HFF-Myc (cell line): ENCODE data around the gene DCTN5.

Experiments used
- DNase-seq: peaks from one replicate; pipeline ENCODE4 v3.0.0-alpha.2; 2011; ENCODE audit warnings: low read depth; ENCODE audit errors: extremely low read depth
- H3K4me3 ChIP-seq: replicated peaks from 2 replicates; pipeline ENCODE4 v1.5.1; 2011; ENCODE audit warnings: low read depth, mild to moderate bottlenecking, control low read depth, low read length
- CTCF ChIP-seq: IDR thresholded peaks from 2 replicates; pipeline ENCODE4 v1.5.1; 2012; ENCODE audit warnings: mild to moderate bottlenecking, low read depth, low read length, control low read depth; ENCODE audit errors: missing control alignments

Gene DCTN5

GRCh38 chr16:23694265-23694643, 53.0 kb downstream of the DCTN5 start:
- TF ChIP-seq CTCF = no peak
- no peak for DNase-seq
- no peak overlapping the region for H3K4me3 ChIP-seq

GRCh38 chr16:23694644-23695373, 53.5 kb downstream of the DCTN5 start:
- DNase-seq = no peak
- TF ChIP-seq CTCF = no peak
- H3K4me3 ChIP-seq = no peak overlapping the region

GRCh38 chr16:23695756-23696155, 54.5 kb downstream of the DCTN5 start:
- no peak for DNase-seq
- TF ChIP-seq CTCF = no peak
- H3K4me3 ChIP-seq = no peak overlapping the region

- DNase-seq = no peak
- TF ChIP-seq CTCF = no peak
- no peak overlapping the region for H3K4me3 ChIP-seq
These were observed 57.8 kb downstream of the DCTN5 start for GRCh38 chr16:23699100-23699499.

- no peak for TF ChIP-seq CTCF
- H3K4me3 ChIP-seq = no peak overlapping the region
- no peak for DNase-seq
These were observed 58.8 kb downstream of the DCTN5 start for GRCh38 chr16:23700093-23700492.

GRCh38 chr16:23700509-23700908, 59.2 kb downstream of the DCTN5 start:
- no peak for TF ChIP-seq CTCF
- H3K4me3 ChIP-seq = no peak overlapping the region
- no peak for DNase-seq

- no peak overlapping the region for H3K4me3 ChIP-seq
- no peak for DNase-seq
- TF ChIP-seq CTCF = no peak
These were observed 59.8 kb downstream of the DCTN5 start for GRCh38 chr16:23701045-23701444.
